Transverse colon (tissue), 3 donors: ENCODE data around the gene DMGDH.

Experiments
- POLR2A ChIP-seq: fragments of 450-650 bp; IDR thresholded peaks from one replicate; pipeline ENCODE4 v1.6.1; 2016; ENCODE audit warnings: antibody characterized with exemption, mild to moderate bottlenecking, moderate library complexity
- TF ChIP-seq, protein P1 (sequence below), 5 experiments: fragments of 200-600 bp in 3 of 5; fragments of 450-650 bp in 2 of 5; sonication (generic) in 3 of 5; IDR thresholded peaks; 1 replicate in 2 of 5; 2 replicates in 3 of 5; pipeline ENCODE4 v1.5.1; 2016 to 2017; ENCODE audit warnings: antibody characterized with exemption in 5 of 5, inconsistent platforms in 3 of 5, mild to moderate bottlenecking in 2 of 5, moderate library complexity in 1 of 5

DNA sequence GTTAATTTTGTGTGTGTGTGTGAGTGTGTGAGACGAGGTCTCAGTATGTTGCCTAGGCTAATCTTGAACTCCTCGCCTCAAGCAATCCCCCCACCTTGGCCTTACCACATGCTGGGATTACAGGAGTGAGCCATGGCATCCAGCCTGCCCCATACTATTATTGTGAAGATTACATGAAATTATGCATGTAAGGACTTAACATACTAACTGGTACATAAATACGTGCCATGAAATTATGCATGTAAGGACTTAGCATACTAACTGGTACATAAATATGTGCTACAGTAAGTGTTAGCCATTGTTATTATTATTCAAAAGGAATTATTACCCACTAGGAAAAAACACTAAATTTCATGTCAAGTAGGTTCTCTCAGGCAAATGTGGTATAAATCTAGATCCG, 16.2 kb downstream of the DMGDH start:
- TF ChIP-seq, protein P1, sequence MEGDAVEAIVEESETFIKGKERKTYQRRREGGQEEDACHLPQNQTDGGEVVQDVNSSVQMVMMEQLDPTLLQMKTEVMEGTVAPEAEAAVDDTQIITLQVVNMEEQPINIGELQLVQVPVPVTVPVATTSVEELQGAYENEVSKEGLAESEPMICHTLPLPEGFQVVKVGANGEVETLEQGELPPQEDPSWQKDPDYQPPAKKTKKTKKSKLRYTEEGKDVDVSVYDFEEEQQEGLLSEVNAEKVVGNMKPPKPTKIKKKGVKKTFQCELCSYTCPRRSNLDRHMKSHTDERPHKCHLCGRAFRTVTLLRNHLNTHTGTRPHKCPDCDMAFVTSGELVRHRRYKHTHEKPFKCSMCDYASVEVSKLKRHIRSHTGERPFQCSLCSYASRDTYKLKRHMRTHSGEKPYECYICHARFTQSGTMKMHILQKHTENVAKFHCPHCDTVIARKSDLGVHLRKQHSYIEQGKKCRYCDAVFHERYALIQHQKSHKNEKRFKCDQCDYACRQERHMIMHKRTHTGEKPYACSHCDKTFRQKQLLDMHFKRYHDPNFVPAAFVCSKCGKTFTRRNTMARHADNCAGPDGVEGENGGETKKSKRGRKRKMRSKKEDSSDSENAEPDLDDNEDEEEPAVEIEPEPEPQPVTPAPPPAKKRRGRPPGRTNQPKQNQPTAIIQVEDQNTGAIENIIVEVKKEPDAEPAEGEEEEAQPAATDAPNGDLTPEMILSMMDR (IDR thresholded peaks at IDR 0.05): no peak
- no peak for TF ChIP-seq POLR2A
